Glutamatergic neuron (in vitro differentiated cells): ENCODE data around the gene SIRPA. TPM values are rescaled to one million over a fixed set of nuclear protein-coding genes. Genes with fewer than 3 reads are reported as not detected.

Experiments used
- DNase-seq: peaks from one replicate; pipeline ENCODE4 v3.0.0; 2022
- H3K27ac Mint-ChIP-seq: one replicate; pipeline ENCODE4 v1.8.0; 2020; ENCODE audit warnings: mild to moderate bottlenecking, mixed read lengths, inconsistent platforms; ENCODE audit not compliant: unreplicated experiment
- H3K27me3 Mint-ChIP-seq: one replicate; pipeline ENCODE4 v1.8.0; 2020; ENCODE audit warnings: mild to moderate bottlenecking, moderate library complexity, mixed read lengths, inconsistent platforms; ENCODE audit not compliant: unreplicated experiment
- H3K36me3 Mint-ChIP-seq: one replicate; pipeline ENCODE4 v1.8.0; 2020; ENCODE audit warnings: mild to moderate bottlenecking, mixed read lengths, inconsistent platforms; ENCODE audit not compliant: unreplicated experiment
- H3K4me1 Mint-ChIP-seq: one replicate; pipeline ENCODE4 v1.8.0; 2020; ENCODE audit warnings: mild to moderate bottlenecking, low read depth, mixed read lengths, inconsistent platforms; ENCODE audit not compliant: unreplicated experiment
- H3K4me3 Mint-ChIP-seq: one replicate; pipeline ENCODE4 v1.8.0; 2020; ENCODE audit warnings: mild to moderate bottlenecking, mixed read lengths, inconsistent platforms; ENCODE audit not compliant: unreplicated experiment
- H3K9me3 Mint-ChIP-seq: one replicate; pipeline ENCODE4 v1.8.0; 2020; ENCODE audit warnings: mild to moderate bottlenecking, moderate library complexity, mixed read lengths, inconsistent platforms; ENCODE audit not compliant: unreplicated experiment
- CTCF ChIP-seq: fragments of 200-600 bp; sonication (generic); IDR thresholded peaks from one replicate; pipeline ENCODE4 v1.5.0; 2021; ENCODE audit not compliant: partially characterized antibody, unreplicated experiment
- total RNA-seq: library from RNA; stranded (reverse); fragmentation: NEBNext Ultra II Directional; extraction: Animal tissue kit (Norgen Biotek cat#: 25700); gene quantifications from one replicate; pipeline ENCODE4 v1.2.1, GENCODE V29; 2021; ENCODE audit not compliant: unreplicated experiment

The SIRPA gene
- total RNA-seq, 1 donor from 2014 or later: 0.34 TPM

- H3K9me3 Mint-ChIP-seq: no peaks in the 10 kb centered on the region
- H3K27me3 Mint-ChIP-seq: peaks cover 4% of the 10 kb centered on the region
- H3K4me1 Mint-ChIP-seq: no peaks in the 10 kb centered on the region
- H3K4me3 Mint-ChIP-seq: no peak overlapping the region
- no peak for DNase-seq
- H3K27ac Mint-ChIP-seq: no peak overlapping the region
- TF ChIP-seq CTCF: no peak
- H3K36me3 Mint-ChIP-seq: no peaks in the 10 kb centered on the region
Observed at GRCh38 chr20:1968964-1969363, 73.8 kb downstream of the SIRPA start.

GRCh38 chr20:1971893-1972586, 76.8 kb downstream of the SIRPA start:
- Mint-ChIP-seq H3K27me3 (peaks cover 1% of the 10 kb centered on the region), H3K9me3 (no peaks in the 10 kb centered on the region), H3K36me3 (no peaks in the 10 kb centered on the region), H3K4me3 (no peak overlapping the region), H3K27ac (no peak overlapping the region), H3K4me1 (no peaks in the 10 kb centered on the region)
- no peak for DNase-seq
- TF ChIP-seq CTCF: no peak

GRCh38 chr20:1973601-1974440, 78.6 kb downstream of the SIRPA start:
- no peak for DNase-seq
- no peak for TF ChIP-seq CTCF
- Mint-ChIP-seq H3K9me3 (no peaks in the 10 kb centered on the region), H3K36me3 (no peaks in the 10 kb centered on the region), H3K4me3 (no peak overlapping the region), H3K27ac (no peak overlapping the region), H3K4me1 (no peaks in the 10 kb centered on the region), H3K27me3 (peaks cover 1% of the 10 kb centered on the region)

- Mint-ChIP-seq H3K36me3 (no peaks in the 10 kb centered on the region), H3K4me1 (no peaks in the 10 kb centered on the region), H3K27ac (no peak overlapping the region), H3K9me3 (no peaks in the 10 kb centered on the region), H3K4me3 (no peak overlapping the region), H3K27me3 (peaks cover 1% of the 10 kb centered on the region)
- no peak for TF ChIP-seq CTCF
- no peak for DNase-seq
Observed at GRCh38 chr20:1975291-1975690, 80.1 kb downstream of the SIRPA start.
